CD4-positive, alpha-beta T cell treated with Interleukin-2 at 100 ng/mL for 4 hours (primary cell): ENCODE results near the gene PPCDC.

Source experiments
- DNase-seq: peaks from one replicate; pipeline ENCODE4 v3.0.0-alpha.2; 2020; ENCODE audit warnings: low spot score

The PPCDC gene

DNA sequence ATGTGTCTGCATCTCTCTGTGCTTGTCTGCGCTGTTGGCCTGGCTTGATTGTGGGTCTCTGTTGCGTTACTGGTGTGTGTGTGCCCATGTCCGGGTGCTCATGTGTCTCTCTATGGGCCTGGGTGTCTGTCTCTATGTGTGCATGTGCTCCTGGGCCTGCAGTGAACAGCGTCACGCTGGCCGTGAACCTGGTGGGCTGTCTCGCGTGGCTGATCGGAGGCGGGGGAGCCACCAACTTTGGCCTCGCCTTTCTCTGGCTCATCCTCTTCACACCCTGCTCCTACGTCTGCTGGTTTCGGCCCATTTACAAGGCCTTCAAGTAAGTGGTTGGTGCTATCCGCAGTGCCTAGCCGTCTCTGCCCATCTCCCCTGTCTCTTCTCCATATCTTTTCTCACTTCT lies 7.0 kb upstream of the PPCDC start:
- DNase-seq = no peak

DNA sequence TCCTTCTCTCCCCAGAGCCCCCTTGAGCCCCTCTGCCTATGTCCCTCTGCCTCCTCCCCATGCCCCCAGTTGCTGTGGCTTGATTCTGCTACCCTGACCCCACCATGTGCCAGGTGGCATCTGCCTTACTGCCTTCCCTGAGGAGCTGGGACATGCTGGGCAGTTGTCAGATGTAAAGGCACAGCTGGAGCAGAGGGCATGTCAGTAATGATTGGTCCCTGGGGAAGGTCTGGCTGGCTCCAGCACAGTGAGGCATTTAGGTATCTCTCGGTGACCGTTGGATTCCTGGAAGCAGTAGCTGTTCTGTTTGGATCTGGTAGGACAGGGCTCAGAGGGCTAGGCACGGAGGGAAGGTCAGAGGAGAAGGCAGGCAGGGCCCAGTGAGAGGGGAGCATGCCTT lies 3.5 kb upstream of the PPCDC start:
- no peak for DNase-seq

DNA sequence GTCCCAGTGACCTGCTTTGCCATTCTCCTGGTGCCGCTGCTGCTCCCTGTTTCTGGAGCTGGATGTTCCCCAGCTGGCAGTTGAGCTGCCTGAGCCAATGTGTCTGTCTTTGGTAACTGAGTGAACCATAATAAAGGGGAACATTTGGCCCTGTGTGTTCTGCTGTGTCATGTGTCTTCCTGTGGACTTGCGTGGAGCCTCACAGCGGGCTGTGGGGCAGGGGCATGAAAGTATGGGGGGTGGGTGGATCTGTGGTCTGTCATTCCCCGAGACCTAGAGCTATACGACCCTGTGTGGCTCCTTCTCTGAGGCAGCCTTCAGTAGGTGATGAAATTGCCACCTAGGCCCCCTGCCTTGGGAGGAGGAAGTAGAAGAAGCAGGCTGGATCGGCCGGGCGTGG lies 2.0 kb upstream of the PPCDC start:
- no peak for DNase-seq

DNA sequence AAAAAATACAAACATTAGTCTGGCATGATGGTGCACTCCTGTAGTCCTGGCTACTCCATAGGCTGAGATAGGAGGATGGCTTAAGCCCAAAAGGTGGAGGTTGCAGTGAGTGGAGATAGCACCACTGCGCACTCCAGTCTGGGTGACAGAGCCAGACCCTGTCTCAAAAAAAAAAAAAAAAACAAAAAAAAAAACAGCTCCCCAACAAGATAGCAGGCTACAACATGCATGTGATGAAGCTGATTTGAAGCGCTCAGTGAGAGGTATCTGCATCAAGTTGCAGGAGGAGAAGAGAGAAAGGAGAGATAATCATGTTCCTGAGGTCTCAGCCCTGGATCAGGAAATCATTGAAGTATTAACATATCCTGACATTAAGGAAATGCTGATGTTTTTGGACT lies 608 bp upstream of the PPCDC start:
- DNase-seq = no peak

DNA sequence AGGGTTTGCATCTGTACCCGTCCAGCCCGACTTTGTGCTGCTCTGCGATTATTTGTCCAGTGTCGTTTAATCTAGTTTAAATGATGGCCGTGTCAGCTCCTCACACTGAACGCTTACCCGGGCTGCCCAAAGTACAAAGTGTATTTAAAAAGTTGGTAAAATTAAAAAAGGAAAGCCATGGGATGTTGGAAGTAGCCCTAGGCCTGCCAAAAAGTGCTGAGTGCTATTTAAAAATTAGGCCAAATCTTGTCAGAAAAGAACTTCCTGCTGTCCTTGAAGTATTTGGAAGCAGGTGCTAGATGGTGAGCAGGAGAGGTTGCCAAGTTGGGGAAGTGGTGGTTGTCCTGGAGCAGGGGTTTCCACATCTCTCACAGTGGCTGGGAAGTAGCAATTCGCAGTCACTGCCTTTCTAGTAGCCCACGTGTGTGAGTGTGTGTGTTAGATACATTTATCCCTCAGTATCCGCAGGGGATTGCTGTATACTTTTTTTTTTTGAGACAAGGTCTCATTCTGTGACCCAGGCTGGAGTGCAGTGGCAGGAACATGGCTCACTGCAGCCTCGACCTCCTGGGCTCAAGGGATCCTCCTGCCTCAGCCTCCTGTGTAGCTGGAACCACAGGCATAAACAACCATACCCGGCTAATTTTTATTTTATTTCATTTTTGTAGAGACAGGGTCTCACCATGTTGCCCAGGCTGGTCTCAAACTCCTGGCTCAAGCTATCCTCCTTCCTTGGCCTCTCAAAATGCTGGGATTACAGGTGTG lies 664 bp downstream of the PPCDC start:
- DNase-seq = peak; percentile 10

DNA sequence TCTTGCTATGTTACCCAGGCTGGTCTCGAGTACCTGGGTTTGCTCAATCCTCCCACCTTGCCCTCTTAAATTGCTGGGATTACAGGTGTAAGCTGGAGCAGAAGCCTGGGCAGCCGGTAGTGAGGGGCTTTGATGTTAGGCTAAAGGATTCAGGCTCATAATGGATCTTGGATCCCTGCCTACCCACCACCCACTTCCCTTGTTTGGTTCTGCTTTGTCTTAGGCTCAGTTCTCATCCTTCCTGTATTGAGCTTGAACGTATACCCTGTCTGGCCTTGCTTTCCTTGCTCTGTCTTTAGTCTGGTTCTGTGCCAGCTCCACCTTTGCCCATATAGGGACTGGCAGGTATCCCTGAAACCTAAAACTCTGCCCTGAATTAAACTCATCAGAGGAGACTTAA lies 1.7 kb downstream of the PPCDC start:
- no peak for DNase-seq

DNA sequence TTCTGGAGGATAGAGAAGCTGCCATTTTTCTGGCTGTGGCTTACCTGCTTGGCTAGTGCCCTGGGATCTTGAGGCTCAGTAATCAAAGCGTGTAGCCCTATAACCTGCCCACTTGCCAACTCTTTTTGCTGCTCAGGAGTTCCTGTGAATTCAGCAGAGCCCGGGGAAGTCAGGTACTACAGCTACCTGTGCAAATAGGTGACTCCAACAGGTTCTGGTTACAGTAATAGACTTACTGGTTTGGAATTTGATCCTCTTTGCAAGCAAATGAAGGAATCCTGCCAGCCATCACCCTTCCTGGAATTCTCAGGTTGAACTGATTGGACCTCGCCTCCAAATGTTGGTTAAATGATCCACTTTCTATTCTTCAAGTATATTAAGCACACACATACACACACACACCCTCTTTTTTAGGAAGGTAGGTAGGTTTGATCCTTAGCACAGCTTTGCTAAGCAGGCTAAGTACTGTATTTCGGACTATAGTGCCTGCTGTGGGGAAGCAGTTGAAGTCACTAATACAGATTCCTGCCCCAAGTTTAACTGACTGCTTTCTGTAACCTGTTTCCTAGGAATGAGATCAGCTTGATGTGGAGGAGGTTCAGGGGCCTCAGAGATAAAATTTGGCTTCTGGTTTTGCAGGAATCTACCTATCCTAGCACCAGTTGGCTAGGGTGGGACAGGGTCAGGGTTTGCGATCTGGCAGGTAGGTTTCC lies 2.3 kb downstream of the PPCDC start:
- no peak for DNase-seq

DNA sequence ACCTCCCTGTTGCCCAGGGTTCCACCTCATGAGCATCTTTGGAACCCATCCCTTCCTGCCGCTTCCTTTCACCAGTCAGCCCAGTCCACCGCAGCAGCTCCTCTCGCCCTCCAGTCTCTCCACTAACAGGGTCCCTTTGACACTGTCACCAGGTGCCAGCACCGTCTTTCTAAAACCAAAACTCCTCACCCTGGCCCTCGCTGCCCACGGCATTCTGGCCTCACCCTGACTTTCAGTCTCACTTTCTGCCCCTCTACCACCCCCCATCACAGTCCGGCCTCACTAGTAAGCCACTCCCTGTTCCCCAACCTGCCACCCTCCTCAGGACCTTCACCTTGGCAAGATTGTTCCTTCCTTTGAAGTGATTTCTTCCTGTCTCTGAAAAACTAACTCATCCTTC lies 4.2 kb downstream of the PPCDC start:
- DNase-seq = no peak

DNA sequence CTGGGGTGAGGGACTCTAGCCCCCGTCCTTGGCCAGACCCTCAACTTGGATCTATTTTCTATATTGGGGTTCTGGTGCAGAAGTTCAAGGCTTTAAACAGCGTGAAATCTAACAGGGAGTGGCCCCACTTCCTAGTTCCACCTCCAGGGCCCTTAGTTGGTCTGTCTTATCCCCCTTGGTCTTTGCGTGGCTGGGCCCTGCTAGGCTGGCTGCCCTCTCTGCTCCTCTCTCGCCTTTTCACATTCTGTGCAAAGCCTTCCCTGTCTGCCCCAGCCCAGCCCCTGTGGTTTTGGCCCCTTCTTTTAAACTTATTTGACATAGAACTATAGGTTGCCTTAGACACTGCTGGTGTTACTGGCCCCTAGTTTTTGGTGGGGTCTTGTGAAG lies 5.6 kb downstream of the PPCDC start:
- DNase-seq = no peak

DNA sequence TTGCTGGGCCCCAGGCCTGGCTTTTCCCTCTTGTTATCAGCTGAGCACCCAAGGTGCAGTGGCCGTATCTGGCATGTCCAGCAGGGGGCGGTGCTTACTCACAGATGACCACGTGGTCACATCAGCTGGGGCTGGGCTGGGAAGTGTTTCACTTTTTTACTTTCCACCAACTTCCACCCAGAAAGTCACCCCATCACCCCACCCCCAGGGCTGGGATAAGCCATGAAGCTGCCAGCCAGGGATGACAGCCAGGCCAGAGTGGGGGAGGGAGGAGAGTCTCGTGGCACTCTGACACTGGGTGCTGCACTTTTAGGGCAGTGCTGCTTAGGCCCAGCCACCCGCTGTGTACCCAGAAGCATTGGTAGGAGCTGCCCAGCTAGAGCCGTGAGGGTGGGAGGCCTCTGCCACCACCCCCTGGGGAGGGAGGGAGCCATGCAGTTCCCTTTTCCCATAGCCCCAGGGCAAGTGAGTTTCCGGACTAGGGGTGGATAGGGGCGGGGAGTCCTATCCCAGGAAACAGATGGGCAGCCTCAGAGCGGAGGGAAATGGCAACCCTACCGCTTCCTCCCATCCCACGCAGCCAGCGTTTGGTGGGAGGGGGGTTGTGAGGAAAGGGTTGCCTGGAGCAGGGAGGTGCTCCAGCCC lies 6.1 kb downstream of the PPCDC start:
- peak; percentile 88 for DNase-seq

DNA sequence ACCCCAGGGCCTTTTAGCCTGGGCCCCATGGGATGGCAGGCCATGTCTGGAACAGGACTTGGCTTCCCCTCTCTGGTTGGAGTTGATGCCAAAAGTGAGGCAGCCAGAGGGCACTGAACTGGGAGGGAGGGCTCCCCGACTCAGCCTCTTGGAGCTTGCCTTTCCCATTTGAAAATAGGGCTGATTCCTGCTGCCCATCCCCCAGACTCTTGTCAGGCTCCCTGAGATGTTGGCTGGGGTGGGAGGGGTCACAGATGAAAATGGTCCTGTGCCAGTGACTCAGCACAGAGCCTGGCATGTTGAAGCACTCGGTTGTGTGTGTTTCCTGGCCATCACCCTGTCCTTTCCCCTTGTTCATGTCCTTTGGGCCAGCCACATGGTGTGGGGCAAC lies 6.6 kb downstream of the PPCDC start:
- no peak for DNase-seq

DNA sequence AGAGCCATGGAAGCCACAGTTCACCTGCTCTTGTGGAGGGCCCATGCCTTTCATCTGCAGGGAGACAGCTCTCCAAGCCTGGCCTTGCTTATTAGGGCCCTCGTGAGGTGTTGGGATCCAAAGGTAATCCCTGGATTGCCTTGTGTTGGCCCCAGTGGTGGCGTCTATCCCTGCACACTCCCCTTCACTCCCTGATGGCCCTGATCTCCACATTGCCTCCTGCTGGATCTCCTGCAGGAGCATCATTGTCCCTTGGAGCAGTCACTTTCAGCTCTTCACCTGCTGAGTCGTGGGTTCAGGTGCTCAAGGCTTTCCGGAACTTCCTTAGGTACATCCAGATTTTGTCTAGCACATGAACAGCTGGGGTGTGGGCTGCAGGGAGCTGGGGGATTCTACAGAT lies 7.0 kb downstream of the PPCDC start:
- DNase-seq = no peak

DNA sequence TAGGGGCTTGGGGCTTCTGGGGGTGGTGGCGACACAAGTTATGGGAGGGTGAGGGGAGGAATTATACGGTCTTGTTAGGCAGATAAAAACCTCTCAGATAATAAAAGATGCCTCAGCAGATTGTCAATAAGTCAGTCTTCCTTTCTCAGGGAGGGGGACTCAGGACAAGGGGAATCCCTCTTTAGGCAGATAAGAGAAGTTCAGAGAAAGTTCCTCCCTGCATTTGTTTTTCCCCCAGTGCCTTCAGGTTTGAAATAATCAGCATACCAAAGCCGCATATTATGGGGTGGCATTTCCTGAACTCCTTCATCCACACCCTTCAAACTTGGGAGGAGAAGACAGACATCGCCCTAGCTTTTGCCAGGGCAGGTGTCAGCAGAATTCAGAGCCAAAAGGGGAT lies 8.5 kb downstream of the PPCDC start:
- no peak for DNase-seq

DNA sequence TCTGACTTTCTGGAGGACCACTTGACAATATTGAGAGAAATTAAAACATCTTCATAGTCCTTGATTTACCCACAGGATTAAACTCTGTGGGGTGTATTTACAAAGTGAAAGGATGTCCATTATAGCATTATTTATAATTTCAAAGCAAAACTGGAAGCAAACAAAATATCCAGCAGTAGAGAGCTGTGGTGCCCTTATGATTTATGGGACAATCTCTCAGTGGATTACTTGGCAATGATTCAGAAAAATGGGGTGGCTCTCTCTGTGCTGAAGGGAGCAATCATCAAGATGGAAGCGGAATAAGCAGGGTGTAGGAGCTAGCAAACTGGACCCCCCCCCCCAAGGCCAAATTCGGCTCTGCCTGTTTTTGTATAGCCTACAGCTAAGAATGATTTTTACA lies 9.0 kb downstream of the PPCDC start:
- DNase-seq = no peak

DNA sequence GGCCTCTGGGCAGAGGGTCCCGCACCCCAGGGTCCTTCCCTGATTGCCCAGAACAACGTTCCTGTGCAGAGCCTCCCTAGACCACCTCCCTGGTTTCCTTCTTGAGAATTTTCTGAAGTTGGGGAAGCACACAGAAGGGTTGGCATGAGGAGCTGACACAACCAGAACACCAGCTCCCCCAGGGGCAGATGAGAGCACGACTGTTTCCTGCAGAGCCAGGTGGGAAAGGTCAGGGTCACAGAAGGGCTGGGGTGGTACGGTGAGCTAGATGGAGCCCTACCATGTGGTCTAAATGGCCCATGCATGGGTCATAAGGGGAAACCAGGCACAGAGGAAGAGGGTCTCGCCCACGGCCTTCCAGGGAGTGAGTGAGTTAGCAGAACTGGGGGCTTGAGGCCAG lies 10.4 kb downstream of the PPCDC start:
- no peak for DNase-seq

DNA sequence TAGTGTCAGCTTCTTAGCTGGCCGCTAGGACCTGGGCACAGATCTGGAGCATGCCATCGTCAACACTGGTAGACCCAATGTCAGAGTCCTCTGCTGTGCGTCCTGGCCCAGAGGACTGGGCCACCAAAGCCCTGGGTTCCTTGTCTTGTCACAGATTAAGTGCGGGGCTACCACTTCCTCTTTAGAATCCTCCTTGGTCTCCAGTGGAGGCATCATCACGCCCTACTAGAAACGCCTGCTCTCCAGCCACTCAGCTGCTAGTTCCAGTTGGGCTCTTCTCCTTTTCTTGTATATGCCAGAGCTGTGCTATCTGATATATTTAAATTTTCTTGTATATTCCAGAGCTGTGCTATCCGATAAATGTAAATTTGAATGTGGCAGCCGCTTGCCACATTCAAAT lies 11.2 kb downstream of the PPCDC start:
- no peak for DNase-seq

DNA sequence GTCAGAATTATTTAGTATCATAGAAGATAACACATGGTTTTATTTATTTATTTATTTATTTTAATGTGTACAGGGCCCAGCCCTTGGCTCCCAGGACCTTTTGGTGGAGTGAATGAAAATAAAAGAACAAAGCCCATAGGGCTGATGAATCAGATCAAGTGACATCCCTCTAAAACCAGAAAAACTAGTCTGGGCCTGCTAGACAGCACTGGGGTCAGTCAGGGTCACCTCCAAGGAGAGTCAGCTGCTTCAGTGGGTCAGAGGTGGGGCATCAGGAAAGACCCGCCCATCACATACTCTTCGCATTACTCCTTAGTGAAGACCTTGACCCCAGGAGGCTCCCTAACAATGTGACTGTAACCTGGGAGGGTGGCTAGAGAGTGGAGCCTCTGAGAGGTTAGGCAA lies 12.8 kb downstream of the PPCDC start:
- DNase-seq = no peak

DNA sequence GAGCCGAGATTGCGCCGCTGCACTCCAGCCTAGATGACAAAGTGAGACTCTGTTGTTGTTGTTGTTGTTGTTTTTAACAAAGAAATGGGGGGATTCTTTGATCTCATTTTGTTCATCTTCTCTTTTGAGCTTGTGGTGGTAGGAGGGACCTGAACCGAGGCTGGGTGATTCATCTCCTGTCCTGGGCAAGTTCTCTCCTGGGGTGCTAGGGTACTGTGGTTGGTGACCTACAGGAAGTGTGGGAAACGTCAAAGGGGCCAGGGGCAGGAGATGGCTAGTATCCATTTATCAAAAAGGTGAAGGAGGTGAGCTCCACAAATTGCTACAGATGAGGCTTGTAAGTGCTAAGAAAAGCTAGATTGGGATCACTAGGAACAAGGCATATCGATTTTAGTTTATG lies 14.3 kb downstream of the PPCDC start:
- DNase-seq = no peak

DNA sequence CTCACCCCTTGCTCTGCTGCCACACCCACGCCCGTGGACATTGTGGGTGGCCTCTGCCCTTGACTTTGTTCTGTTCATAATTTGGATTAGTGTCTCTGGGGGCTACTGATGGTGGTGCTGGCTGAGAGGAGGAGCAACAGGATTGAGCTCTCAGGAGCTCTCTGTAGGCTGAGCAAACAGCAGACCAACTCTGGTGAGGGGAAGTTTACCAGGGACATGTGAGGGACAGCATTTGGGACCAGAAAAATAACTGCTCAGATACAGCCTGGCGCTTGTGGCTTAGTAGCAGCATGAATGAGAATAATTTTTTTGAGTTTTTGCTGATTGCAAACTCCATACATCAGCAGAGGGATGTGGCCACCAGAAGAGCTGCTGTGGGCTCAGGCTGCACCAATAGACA lies 14.8 kb downstream of the PPCDC start:
- no peak for DNase-seq

DNA sequence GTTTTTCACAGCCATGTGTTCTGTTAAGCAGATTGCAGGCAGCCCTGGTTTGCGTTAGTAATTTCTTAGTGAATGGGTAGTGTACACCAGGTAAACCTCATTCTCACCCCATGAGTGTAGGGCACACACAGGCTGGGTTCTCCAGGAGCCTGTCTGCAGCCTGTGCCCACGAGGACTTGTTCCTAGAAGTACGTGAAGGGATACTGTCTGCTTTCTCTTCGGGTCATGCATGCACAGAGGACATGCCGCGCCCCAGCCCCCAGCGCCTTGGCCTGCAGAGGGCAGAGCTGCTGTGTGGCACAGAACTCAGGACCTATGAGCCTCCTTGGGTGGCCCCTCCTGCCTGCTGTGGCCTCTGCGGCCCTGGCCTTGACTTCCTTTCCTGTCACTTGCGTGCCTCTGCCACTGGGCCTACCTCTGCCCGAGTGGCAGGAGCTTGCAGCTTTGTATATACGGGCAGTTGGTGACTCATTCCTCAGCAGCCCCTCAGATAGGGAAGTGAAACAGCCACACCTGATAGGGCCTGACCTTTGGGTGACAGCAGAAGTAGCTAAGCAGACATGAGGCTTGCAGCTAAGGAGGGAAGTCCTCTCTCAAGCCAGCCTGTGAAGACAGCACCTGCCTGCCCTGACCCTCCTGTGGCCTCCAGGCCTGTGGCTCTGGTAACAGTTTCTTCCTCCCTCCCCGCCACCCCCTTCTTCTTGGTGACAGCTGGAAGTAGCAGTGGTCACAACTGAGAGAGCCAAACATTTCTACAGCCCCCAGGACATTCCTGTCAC lies 19.5 kb downstream of the PPCDC start:
- peak; percentile 57 for DNase-seq

DNA sequence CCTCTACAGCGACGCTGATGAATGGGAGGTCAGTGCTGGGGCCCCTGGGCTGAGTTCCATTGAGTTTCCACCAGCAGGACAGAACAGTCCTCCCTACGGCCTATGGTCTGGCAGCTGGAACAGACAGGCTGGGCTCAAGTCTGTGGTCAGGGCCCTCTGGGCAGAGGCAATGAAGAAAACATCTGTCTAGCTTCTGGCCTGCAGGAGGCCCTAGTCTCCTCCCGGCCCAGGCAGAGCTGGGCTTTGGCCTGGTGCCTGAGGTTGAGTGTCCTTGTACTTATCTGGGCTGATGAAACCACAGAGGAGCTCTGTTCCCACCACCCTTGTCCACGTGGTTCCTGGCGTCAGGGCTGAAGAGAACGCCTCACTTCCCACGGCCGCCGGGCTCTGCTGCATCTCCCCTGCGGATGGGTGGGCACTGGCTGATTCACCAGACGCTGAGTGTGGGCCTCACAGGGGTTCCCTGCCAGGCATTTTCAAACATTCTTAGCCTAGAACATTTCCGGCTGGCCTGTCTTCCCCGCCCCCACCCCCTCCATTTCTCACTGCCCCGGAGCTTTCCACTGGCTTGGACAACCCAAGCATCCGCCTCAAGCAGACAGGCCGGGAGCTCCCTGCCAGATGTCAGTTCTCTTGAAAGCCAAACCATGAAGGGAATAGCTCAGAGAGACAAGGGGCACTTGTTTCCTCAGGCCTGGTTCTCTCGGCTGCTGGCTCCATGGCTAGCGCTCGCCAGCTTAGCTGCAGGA lies 20.3 kb downstream of the PPCDC start:
- DNase-seq = peak; percentile 22
